Lower leg skin (tissue), 3 donors: Measurements from ENCODE around the gene RPL37.

Source experiments
- CTCF ChIP-seq, 3 donors: fragments of 450-650 bp; IDR thresholded peaks; one replicate each; pipeline ENCODE4 v1.5.1; 2016; ENCODE audit warnings: antibody characterized with exemption in 3 of 3, mild to moderate bottlenecking in 3 of 3, moderate library complexity in 2 of 3
- POLR2A ChIP-seq, 2 donors: fragments of 450-650 bp; IDR thresholded peaks; one replicate each; pipeline ENCODE4 v1.6.1; 2016 to 2017; ENCODE audit warnings: antibody characterized with exemption in 2 of 2, mild to moderate bottlenecking in 1 of 2, moderate library complexity in 1 of 2

GRCh38 chr5:40834849-40835787 lies at the start of gene RPL37:
- peak in 1 of 2 donors; percentile 60 for TF ChIP-seq POLR2A (IDR thresholded peaks at IDR 0.05)
- TF ChIP-seq CTCF (IDR thresholded peaks at IDR 0.05) = no peak
